GM13977 (cell line): ENCODE data around the gene SPATA6L.

ENCODE experiments used
- DNase-seq: peaks from one replicate; pipeline ENCODE4 v3.0.0; 2012; ENCODE audit warnings: low spot score
- in situ Hi-C: fragments of 300-500 bp; cut with MboI; formaldehyde crosslinking; loops from one replicate; pipeline ENCODE4 v1.12.0; 2022; ENCODE audit warnings: low sequenced_read_pairs, low pct_unique_long_range_greater_than_20kb, mixed read lengths, inconsistent platforms; ENCODE audit not compliant: unreplicated experiment
- TF ChIP-seq, protein P1 (sequence below): IDR thresholded peaks from 2 replicates; pipeline ENCODE4 v1.5.1; 2012; ENCODE audit warnings: mild to moderate bottlenecking, control low read depth; ENCODE audit not compliant: insufficient read depth; ENCODE audit errors: extremely low read depth, missing control alignments

Gene SPATA6L

GRCh38 chr9:4622016-4622415 lies 44.3 kb downstream of the SPATA6L start:
- in situ Hi-C loops, result no loop called here
- TF ChIP-seq, protein P1, sequence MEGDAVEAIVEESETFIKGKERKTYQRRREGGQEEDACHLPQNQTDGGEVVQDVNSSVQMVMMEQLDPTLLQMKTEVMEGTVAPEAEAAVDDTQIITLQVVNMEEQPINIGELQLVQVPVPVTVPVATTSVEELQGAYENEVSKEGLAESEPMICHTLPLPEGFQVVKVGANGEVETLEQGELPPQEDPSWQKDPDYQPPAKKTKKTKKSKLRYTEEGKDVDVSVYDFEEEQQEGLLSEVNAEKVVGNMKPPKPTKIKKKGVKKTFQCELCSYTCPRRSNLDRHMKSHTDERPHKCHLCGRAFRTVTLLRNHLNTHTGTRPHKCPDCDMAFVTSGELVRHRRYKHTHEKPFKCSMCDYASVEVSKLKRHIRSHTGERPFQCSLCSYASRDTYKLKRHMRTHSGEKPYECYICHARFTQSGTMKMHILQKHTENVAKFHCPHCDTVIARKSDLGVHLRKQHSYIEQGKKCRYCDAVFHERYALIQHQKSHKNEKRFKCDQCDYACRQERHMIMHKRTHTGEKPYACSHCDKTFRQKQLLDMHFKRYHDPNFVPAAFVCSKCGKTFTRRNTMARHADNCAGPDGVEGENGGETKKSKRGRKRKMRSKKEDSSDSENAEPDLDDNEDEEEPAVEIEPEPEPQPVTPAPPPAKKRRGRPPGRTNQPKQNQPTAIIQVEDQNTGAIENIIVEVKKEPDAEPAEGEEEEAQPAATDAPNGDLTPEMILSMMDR, result no peak
- no peak for DNase-seq

GRCh38 chr9:4620881-4621555 lies 45.3 kb downstream of the SPATA6L start:
- in situ Hi-C loops, result no loop called here
- TF ChIP-seq, protein P1, result no peak
- no peak for DNase-seq

DNA sequence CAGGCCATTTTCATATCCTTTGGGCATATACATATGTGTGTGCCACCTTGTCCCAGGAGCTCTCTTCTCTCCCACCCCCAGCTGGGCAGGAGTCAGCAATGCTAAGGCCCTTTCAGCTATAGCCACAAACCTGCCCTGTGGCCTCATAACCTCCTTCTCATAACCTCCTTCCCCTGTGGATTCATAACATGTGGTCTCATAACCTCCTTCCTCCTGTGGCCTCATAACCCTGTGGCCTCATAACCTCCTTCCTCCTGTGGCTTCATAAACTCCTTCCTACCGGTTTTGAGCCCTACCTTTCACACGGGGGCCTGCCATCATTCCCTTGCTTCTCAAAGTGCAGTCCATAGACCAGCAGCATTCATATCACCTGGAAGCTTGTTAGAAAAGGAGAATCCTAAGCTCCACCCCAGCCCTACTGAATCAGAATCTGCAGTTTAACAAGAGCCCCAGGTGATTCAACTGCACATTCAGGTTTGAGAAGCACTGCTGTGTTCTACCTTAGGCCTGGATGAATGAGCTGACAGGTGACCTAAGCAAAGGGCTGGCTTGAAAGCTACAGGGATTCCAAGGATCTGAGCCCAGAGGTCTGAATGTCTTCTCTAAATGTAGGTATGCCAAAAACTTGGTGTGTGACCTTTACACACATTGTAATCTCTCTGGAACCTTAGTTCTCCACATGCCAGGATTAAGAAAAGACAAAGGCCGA lies 46.1 kb downstream of the SPATA6L start:
- DNase-seq, result no peak
- TF ChIP-seq, protein P1, result no peak
- in situ Hi-C loops, result no loop called here

- no peak for DNase-seq
- in situ Hi-C loops, result no loop called here
- TF ChIP-seq, protein P1, result no peak
Measured at GRCh38 chr9:4618700-4619099, 47.6 kb downstream of the SPATA6L start.

DNA sequence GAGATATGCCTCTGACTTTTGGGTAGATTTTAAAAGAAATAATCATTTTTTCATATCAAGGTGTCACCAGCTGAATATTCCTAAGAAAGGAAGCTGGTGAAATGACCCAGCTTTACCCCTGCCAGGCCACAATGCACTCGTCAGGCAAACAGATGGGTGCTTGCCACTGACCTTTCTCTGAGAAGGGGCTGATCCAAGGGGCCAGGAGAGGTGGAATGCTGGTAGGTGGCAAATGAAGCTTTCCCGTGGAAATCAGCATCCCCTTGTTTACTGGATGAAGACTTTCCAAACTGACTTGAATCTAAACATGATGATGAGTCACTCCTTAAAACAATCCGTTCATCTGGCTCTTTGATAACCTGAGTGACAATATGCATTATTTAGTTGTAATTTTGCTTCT lies 48.5 kb downstream of the SPATA6L start:
- TF ChIP-seq, protein P1, result no peak
- in situ Hi-C loops, result no loop called here
- DNase-seq, result no peak

- in situ Hi-C loops, result no loop called here
- TF ChIP-seq, protein P1, result no peak
- DNase-seq, result no peak
Measured at GRCh38 chr9:4615778-4616177, 50.5 kb downstream of the SPATA6L start.

GRCh38 chr9:4615251-4615650 lies 51.0 kb downstream of the SPATA6L start:
- in situ Hi-C loops, result no loop called here
- TF ChIP-seq, protein P1, result no peak
- no peak for DNase-seq
